ENCODE measurements around the gene MYO6.
"Not testable (repeated sequence)": the region's sequence is repeated elsewhere in the genome, so short reads cannot be mapped to it uniquely, and the experiment has no call there.

MYO6 gene

GRCh38 chr6:75893058-75893775 is 144.2 kb downstream of the MYO6 start:
- DNase-seq (ENCODE audit: low spot score) = peak; percentile 72

GRCh38 chr6:75893776-75894152 is 144.7 kb downstream of the MYO6 start:
- no peak for DNase-seq (ENCODE audit: low spot score)

- DNase-seq (ENCODE audit: low spot score) = no peak
Observed at GRCh38 chr6:75896526-75896925, 147.5 kb downstream of the MYO6 start.

- not testable (repeated sequence) for DNase-seq (ENCODE audit: low spot score)
Observed at GRCh38 chr6:75900216-75900615, 151.2 kb downstream of the MYO6 start.

GRCh38 chr6:75905129-75905528 is 156.1 kb downstream of the MYO6 start:
- not testable (repeated sequence) for DNase-seq (ENCODE audit: low spot score)

- DNase-seq (ENCODE audit: low spot score) = no peak
Observed at GRCh38 chr6:75906871-75907270, 157.8 kb downstream of the MYO6 start.

- DNase-seq (ENCODE audit: low spot score) = no peak
Observed at GRCh38 chr6:75907444-75907843, 158.4 kb downstream of the MYO6 start.

- DNase-seq (ENCODE audit: low spot score) = no peak
Observed at GRCh38 chr6:75913040-75913439, 164.0 kb downstream of the MYO6 start.

- peak; percentile 25 for DNase-seq (ENCODE audit: low spot score)
Observed at GRCh38 chr6:75922226-75922625, 173.2 kb downstream of the MYO6 start.

GRCh38 chr6:75926293-75927168 is 177.5 kb downstream of the MYO6 start:
- DNase-seq (ENCODE audit: low spot score) = no peak

GRCh38 chr6:75931011-75931680 is 182.1 kb downstream of the MYO6 start:
- no peak for DNase-seq (ENCODE audit: low spot score)

- no peak for DNase-seq (ENCODE audit: low spot score)
Observed at GRCh38 chr6:75932067-75932466, 183.0 kb downstream of the MYO6 start.

GRCh38 chr6:75933387-75933975 is 184.4 kb downstream of the MYO6 start:
- DNase-seq (ENCODE audit: low spot score) = no peak

- peak; percentile 73 for DNase-seq (ENCODE audit: low spot score)
Observed at GRCh38 chr6:75934643-75935472, 185.8 kb downstream of the MYO6 start.

GRCh38 chr6:75935473-75935793 is 186.4 kb downstream of the MYO6 start:
- DNase-seq (ENCODE audit: low spot score) = no peak

- no peak for DNase-seq (ENCODE audit: low spot score)
Observed at GRCh38 chr6:75936682-75937081, 187.6 kb downstream of the MYO6 start.

GRCh38 chr6:75937846-75938245 is 188.8 kb downstream of the MYO6 start:
- no peak for DNase-seq (ENCODE audit: low spot score)

- DNase-seq (ENCODE audit: low spot score) = no peak
Observed at GRCh38 chr6:75940564-75940963, 191.5 kb downstream of the MYO6 start.

- DNase-seq (ENCODE audit: low spot score) = no peak
Observed at GRCh38 chr6:75941509-75941908, 192.5 kb downstream of the MYO6 start.

- DNase-seq (ENCODE audit: low spot score) = no peak
Observed at GRCh38 chr6:75943381-75943780, 194.3 kb downstream of the MYO6 start.

GRCh38 chr6:75946146-75946831 is 197.2 kb downstream of the MYO6 start:
- DNase-seq (ENCODE audit: low spot score) = no peak

Measured in kidney capillary endothelial cell (primary cell).